Liver (tissue), 9 donors: ENCODE measurements around the gene SUPT4H1. TPM values are rescaled to one million over a fixed set of nuclear protein-coding genes. Genes with fewer than 3 reads are reported as not detected.

Experiments
- DNase-seq: peaks from one replicate; pipeline ENCODE4 v3.0.0-alpha.2; 2017; ENCODE audit warnings: low spot score
- H3K27ac ChIP-seq, 2 donors: one replicate each; pipeline ENCODE4 v1.7.0; 2013; ENCODE audit warnings: inconsistent platforms in 2 of 2, low read length in 2 of 2, control low read depth in 1 of 2, low read depth in 1 of 2, mild to moderate bottlenecking in 1 of 2
- H3K27me3 ChIP-seq, 4 donors: one replicate each; pipeline versions ENCODE4 v1.6.1 to v1.7.0; 2013; ENCODE audit warnings: low read length in 3 of 4, inconsistent platforms in 1 of 4, mild to moderate bottlenecking in 1 of 4, moderate library complexity in 1 of 4; ENCODE audit not compliant: control insufficient read depth in 4 of 4, insufficient read depth in 4 of 4
- H3K36me3 ChIP-seq, 4 donors: one replicate each; pipeline versions ENCODE4 v1.6.1 to v1.7.0; 2013; ENCODE audit warnings: low read length in 3 of 4, mild to moderate bottlenecking in 3 of 4, low read depth in 1 of 4, moderate library complexity in 1 of 4; ENCODE audit not compliant: control insufficient read depth in 4 of 4, insufficient read depth in 3 of 4
- H3K4me1 ChIP-seq, 4 donors: one replicate each; pipeline versions ENCODE4 v1.6.1 to v1.7.0; 2013; ENCODE audit warnings: low read length in 3 of 4, mild to moderate bottlenecking in 3 of 4, moderate library complexity in 1 of 4; ENCODE audit not compliant: control insufficient read depth in 4 of 4, insufficient read depth in 4 of 4
- H3K4me3 ChIP-seq, 3 donors: one replicate each; pipeline versions ENCODE4 v1.6.1 to v1.7.0; 2013; ENCODE audit warnings: low read length in 3 of 3, control low read depth in 1 of 3, low read depth in 1 of 3, mild to moderate bottlenecking in 1 of 3
- H3K9ac ChIP-seq, 2 donors: one replicate each; pipeline ENCODE4 v1.7.0; 2013; ENCODE audit warnings: low read length in 2 of 2, mild to moderate bottlenecking in 2 of 2, moderate library complexity in 2 of 2, control low read depth in 1 of 2, low read depth in 1 of 2
- H3K9me3 ChIP-seq, 4 donors: one replicate each; pipeline versions ENCODE4 v1.6.1 to v1.7.0; 2013; ENCODE audit warnings: low read length in 3 of 4; ENCODE audit not compliant: control insufficient read depth in 4 of 4
- ATF3 ChIP-seq: IDR thresholded peaks from 2 replicates; pipeline ENCODE4 v1.6.1; 2016; ENCODE audit warnings: antibody characterized with exemption
- EGR1 ChIP-seq, 2 donors: IDR thresholded peaks; 2 replicates each; pipeline ENCODE4 v1.6.1; 2016 to 2018; ENCODE audit warnings: antibody characterized with exemption in 2 of 2, low read depth in 2 of 2
- FOXA1 ChIP-seq: IDR thresholded peaks from 2 replicates; pipeline ENCODE4 v1.6.1; 2016; ENCODE audit warnings: antibody characterized with exemption
- FOXA2 ChIP-seq: IDR thresholded peaks from 2 replicates; pipeline ENCODE4 v1.6.1; 2016; ENCODE audit warnings: antibody characterized with exemption
- GABPA ChIP-seq, 2 donors: IDR thresholded peaks in 1 of 2; conservative IDR thresholded peaks in 1 of 2; 2 replicates each; pipeline ENCODE4 v1.6.1; 2016; ENCODE audit warnings: antibody characterized with exemption in 2 of 2, mild to moderate bottlenecking in 1 of 2, moderate library complexity in 1 of 2
- HNF4A ChIP-seq, 2 donors: conservative IDR thresholded peaks; 2 replicates each; pipeline ENCODE4 v1.6.1; 2016; ENCODE audit warnings: antibody characterized with exemption in 2 of 2, mild to moderate bottlenecking in 2 of 2
- HNF4G ChIP-seq: IDR thresholded peaks from 2 replicates; pipeline ENCODE4 v1.6.1; 2016; ENCODE audit warnings: antibody characterized with exemption
- JUND ChIP-seq, 2 donors: IDR thresholded peaks; 2 replicates each; pipeline ENCODE4 v1.6.1; 2016; ENCODE audit warnings: antibody characterized with exemption in 2 of 2
- NR2F2 ChIP-seq: IDR thresholded peaks from 2 replicates; pipeline ENCODE4 v1.6.1; 2016; ENCODE audit warnings: antibody characterized with exemption
- RAD21 ChIP-seq, 2 donors: IDR thresholded peaks; 2 replicates each; pipeline ENCODE4 v1.6.1; 2016; ENCODE audit warnings: antibody characterized with exemption in 2 of 2, mild to moderate bottlenecking in 2 of 2
- RXRA ChIP-seq, 2 donors: IDR thresholded peaks; 2 replicates each; pipeline ENCODE4 v1.6.1; 2017 to 2018; ENCODE audit warnings: antibody characterized with exemption in 2 of 2, mild to moderate bottlenecking in 1 of 2
- SP1 ChIP-seq: IDR thresholded peaks from 2 replicates; pipeline ENCODE4 v1.6.1; 2018; ENCODE audit warnings: antibody characterized with exemption, mild to moderate bottlenecking
- TAF1 ChIP-seq: conservative IDR thresholded peaks from 2 replicates; pipeline ENCODE4 v1.6.1; 2016; ENCODE audit warnings: antibody characterized with exemption, mild to moderate bottlenecking
- ZBTB33 ChIP-seq: IDR thresholded peaks from 2 replicates; pipeline ENCODE4 v1.6.1; 2016; ENCODE audit warnings: antibody characterized with exemption
- WGBS: extraction: QIAGEN DNeasy Blood & Tissue Kit; methylation state at CpG from one replicate; pipeline ENCODE4 v1.1.7; 2013; 5-methylcytosine and 5-hydroxymethylcytosine counted together
- polyA plus RNA-seq, 2 donors: library from polyadenylated mRNA; stranded (reverse) in 1 of 2; unstranded in 1 of 2; fragments of 200-250 nt in 1 of 2; fragments of >200 nt in 1 of 2; fragmentation: Nextera tagmentation in 1 of 2; extraction: Ambion mirVana in 1 of 2; gene quantifications; one replicate each; pipeline versions ENCODE4 v1.2.1 to v1.2.3, GENCODE V29; 2013 to 2015
- total RNA-seq, 2 donors: library from RNA; depleted of rRNA; stranded (reverse); fragments of >200 nt; gene quantifications; one replicate each; pipeline ENCODE4 v1.2.3, GENCODE V29; 2014
- TF ChIP-seq, protein P1 (sequence below): IDR thresholded peaks from 2 replicates; pipeline ENCODE4 v1.6.1; 2016; ENCODE audit warnings: antibody characterized with exemption, mild to moderate bottlenecking
- TF ChIP-seq, protein P2 (sequence below): fragments of 150-350 bp; IDR thresholded peaks from 2 replicates; pipeline ENCODE4 v1.5.1; 2017; ENCODE audit warnings: improper control_type of control experiment, low read depth, low read length; ENCODE audit not compliant: missing input control
- TF ChIP-seq, protein P3 (sequence below): IDR thresholded peaks from 2 replicates; pipeline ENCODE4 v1.6.1; 2016; ENCODE audit warnings: antibody characterized with exemption
- donor health status: healthy.
- donor health status: healthy.
- donor health status: healthy.
- donor health status: healthy.
- donor health status: healthy.

The SUPT4H1 gene
- total and polyA plus RNA-seq, 4 donors: 23.3 to 59.1 (median 40.4) TPM

GRCh38 chr17:58357312-58358297 is 5.6 kb upstream of the SUPT4H1 start:
- TF ChIP-seq, protein P1, sequence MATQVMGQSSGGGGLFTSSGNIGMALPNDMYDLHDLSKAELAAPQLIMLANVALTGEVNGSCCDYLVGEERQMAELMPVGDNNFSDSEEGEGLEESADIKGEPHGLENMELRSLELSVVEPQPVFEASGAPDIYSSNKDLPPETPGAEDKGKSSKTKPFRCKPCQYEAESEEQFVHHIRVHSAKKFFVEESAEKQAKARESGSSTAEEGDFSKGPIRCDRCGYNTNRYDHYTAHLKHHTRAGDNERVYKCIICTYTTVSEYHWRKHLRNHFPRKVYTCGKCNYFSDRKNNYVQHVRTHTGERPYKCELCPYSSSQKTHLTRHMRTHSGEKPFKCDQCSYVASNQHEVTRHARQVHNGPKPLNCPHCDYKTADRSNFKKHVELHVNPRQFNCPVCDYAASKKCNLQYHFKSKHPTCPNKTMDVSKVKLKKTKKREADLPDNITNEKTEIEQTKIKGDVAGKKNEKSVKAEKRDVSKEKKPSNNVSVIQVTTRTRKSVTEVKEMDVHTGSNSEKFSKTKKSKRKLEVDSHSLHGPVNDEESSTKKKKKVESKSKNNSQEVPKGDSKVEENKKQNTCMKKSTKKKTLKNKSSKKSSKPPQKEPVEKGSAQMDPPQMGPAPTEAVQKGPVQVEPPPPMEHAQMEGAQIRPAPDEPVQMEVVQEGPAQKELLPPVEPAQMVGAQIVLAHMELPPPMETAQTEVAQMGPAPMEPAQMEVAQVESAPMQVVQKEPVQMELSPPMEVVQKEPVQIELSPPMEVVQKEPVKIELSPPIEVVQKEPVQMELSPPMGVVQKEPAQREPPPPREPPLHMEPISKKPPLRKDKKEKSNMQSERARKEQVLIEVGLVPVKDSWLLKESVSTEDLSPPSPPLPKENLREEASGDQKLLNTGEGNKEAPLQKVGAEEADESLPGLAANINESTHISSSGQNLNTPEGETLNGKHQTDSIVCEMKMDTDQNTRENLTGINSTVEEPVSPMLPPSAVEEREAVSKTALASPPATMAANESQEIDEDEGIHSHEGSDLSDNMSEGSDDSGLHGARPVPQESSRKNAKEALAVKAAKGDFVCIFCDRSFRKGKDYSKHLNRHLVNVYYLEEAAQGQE: no peak
- no peak for TF ChIP-seq FOXA2
- TF ChIP-seq RXRA (IDR thresholded peaks at IDR 0.05): no peak
- no peak for TF ChIP-seq RAD21 (IDR thresholded peaks at IDR 0.05)
- TF ChIP-seq GABPA (IDR thresholded peaks at IDR 0.05 in 1 of 2, conservative IDR thresholded peaks at IDR 0.05 in 1 of 2): no peak
- no peak for TF ChIP-seq FOXA1
- TF ChIP-seq ATF3: no peak
- TF ChIP-seq JUND (IDR thresholded peaks at IDR 0.05): no peak
- TF ChIP-seq, protein P2, sequence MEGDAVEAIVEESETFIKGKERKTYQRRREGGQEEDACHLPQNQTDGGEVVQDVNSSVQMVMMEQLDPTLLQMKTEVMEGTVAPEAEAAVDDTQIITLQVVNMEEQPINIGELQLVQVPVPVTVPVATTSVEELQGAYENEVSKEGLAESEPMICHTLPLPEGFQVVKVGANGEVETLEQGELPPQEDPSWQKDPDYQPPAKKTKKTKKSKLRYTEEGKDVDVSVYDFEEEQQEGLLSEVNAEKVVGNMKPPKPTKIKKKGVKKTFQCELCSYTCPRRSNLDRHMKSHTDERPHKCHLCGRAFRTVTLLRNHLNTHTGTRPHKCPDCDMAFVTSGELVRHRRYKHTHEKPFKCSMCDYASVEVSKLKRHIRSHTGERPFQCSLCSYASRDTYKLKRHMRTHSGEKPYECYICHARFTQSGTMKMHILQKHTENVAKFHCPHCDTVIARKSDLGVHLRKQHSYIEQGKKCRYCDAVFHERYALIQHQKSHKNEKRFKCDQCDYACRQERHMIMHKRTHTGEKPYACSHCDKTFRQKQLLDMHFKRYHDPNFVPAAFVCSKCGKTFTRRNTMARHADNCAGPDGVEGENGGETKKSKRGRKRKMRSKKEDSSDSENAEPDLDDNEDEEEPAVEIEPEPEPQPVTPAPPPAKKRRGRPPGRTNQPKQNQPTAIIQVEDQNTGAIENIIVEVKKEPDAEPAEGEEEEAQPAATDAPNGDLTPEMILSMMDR: no peak
- no peak for TF ChIP-seq EGR1 (IDR thresholded peaks at IDR 0.05; ENCODE audit: low read depth in 2 of 2)
- TF ChIP-seq ZBTB33: no peak
- no peak for TF ChIP-seq HNF4A (conservative IDR thresholded peaks at IDR 0.05)
- TF ChIP-seq TAF1: no peak
- no peak for TF ChIP-seq SP1
- TF ChIP-seq, protein P3, sequence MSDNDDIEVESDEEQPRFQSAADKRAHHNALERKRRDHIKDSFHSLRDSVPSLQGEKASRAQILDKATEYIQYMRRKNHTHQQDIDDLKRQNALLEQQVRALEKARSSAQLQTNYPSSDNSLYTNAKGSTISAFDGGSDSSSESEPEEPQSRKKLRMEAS: no peak
- no peak for TF ChIP-seq HNF4G
- TF ChIP-seq NR2F2: no peak
- no peak overlapping the region for H3K4me3 ChIP-seq
- H3K4me1 ChIP-seq: peaks cover 0 to 8% (median 7%) of the 10 kb centered on the region in 4 donors
- H3K9me3 ChIP-seq: no peaks in the 10 kb centered on the region
- no peak overlapping the region for H3K27ac ChIP-seq
- no peak for DNase-seq
- H3K36me3 ChIP-seq: peaks cover 10 to 32% (median 27%) of the 10 kb centered on the region in 4 donors
- no peak overlapping the region for H3K9ac ChIP-seq
- H3K27me3 ChIP-seq: no peaks in the 10 kb centered on the region
- WGBS: 94% methylated on average over 22 of the region's 22 CpGs
